ENCODE data around the gene GOSR2.

- TF ChIP-seq CTCF (conservative IDR thresholded peaks at IDR 0.05 in 1 of 2, IDR thresholded peaks at IDR 0.05 in 1 of 2; ENCODE audit: extremely low read depth in 1 of 2, insufficient read depth in 1 of 2, low read depth in 1 of 2, low read length in 2 of 2) (no peak), EZH2 (IDR thresholded peaks at IDR 0.05; ENCODE audit: borderline replicate concordance, low read length) (no peak)
Measured at GRCh38 chr17:46958041-46958591, 35.2 kb downstream of the GOSR2 start.

Measured in mammary epithelial cell (primary cell).